GM21423 (cell line): Measurements from ENCODE around the gene KAZN.

Experiments used
- ATAC-seq: cut with Tn5 transposase; IDR thresholded peaks from one replicate; pipeline ENCODE4 v1.9.1; 2021; ENCODE audit warnings: mild to moderate bottlenecking, moderate library complexity; ENCODE audit not compliant: unreplicated experiment

KAZN gene

GRCh38 chr1:14784790-14785773 lies 186.6 kb downstream of the KAZN start:
- ATAC-seq = no peak

DNA sequence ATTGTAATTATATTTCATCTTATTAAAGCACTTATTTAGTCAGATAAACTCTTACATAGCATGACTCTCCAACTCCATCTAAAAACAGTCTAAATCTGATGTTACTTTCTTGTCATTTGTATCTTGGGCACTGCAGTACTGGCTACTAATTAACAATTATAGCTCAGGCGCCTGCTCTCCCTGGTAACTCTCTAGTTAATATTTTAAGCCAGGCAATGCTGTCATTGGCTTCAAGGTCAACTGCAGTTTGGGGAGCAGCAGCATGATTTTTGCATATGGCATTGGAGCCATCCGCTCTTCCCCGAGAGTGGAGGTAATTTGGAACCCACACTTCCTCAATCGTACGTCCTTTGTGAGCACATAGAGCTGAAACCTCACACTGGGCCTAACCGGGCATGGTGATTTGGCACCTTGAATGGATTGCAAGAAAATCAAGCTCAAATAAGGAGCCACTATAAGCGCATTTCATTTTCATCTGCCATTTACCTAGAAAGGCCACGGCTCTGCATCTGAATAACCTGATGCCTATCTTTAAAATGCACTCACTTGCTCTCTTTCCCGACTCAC lies 187.7 kb downstream of the KAZN start:
- ATAC-seq = no peak

DNA sequence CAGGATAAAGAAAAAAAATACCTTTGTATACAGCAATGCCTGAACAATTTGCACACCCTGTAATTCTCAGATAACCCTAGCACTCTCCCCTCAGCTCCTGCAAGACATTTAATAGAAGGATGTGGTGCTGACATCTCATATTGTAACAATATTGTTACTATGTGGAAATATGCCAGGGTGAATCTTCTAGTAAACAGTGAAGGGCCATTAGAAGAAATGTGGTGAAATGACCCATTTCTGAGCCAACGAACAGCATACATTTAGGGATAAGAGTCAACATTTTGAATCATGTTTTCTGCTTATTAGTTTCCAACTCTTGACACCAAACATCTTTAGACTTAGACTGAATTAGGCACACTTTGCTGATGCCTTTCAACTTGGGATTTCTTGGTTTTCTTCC lies 188.2 kb downstream of the KAZN start:
- ATAC-seq = no peak

DNA sequence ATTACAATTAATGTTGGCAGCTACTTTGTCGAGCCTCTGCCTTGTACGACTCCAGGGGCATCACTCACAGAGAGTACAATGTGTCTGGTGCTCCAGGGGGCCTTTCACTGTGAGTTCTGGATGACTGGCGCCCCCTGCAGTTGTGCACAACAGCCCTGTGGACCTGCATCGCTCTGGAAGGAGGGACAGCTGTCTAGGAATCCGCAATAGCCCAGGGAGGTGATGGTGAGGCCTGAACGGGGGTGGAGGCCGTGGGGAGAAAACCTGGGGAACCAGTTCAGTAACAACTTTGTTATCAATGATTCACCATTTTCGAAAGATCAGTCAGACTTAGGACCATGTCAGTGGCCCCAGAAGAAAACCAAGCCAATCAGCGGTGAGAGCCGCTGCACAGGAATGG lies 189.1 kb downstream of the KAZN start:
- no peak for ATAC-seq

DNA sequence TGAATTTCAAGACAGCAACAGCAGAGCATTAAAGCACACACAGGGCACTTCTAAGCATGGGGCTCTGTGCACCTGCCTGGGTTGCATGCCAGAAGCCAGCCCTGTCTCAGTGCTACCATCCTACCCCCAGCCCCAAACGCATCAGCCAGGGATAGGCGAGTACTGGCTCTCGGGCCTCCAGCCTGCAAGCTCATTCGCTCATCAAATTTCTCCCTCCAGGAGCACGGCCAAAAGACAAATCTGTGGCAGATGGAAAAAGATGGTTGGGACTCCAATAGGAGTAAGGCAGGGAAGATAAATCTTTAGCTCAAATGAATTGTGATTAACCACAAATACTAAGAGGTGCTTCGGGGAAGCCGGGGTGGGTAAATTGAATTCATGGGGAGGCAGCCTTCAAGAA lies 189.6 kb downstream of the KAZN start:
- ATAC-seq = no peak

DNA sequence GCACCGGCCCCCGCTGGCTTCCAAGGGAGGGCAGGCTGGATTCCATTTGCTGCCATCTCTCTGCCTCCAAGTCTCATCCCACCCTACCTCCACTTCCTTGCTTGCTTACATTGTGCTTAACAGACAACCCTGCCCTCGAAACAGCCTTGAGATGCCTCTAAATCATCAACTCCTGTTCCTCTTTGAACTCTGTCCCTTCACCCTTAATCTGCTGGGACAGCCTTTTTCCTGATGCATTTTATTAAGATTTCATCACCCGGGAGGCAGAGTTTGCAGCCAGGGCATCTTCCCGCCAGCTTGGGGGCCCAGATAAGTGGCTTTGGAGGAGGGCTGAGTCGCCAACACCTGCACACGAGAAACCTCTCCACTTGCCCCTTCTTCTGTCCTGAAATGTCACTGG lies 192.5 kb downstream of the KAZN start:
- no peak for ATAC-seq

DNA sequence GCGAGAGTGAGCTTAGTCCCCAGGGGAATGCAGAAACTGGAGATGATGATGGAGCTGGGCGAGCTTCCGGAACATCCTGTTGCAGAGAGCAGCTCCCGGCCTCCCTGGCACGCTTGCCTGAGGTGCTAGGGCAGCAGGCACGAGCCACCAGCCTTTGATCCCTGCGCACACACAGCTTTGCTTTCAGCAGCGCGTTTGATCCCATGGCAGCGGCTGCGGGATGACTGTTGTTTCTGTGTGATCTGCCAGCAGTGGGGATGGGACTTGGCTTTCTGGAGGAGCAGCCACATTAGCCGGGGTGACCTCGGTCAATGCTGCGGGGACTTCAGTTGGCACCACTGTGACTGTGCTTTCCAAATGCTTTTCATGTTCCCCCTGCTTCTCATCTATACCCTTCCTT lies 193.2 kb downstream of the KAZN start:
- no peak for ATAC-seq

GRCh38 chr1:14794136-14794768 lies 195.8 kb downstream of the KAZN start:
- no peak for ATAC-seq

- ATAC-seq = no peak
Measured at GRCh38 chr1:14794906-14795305, 196.4 kb downstream of the KAZN start.

GRCh38 chr1:14795589-14795988 lies 197.1 kb downstream of the KAZN start:
- no peak for ATAC-seq

DNA sequence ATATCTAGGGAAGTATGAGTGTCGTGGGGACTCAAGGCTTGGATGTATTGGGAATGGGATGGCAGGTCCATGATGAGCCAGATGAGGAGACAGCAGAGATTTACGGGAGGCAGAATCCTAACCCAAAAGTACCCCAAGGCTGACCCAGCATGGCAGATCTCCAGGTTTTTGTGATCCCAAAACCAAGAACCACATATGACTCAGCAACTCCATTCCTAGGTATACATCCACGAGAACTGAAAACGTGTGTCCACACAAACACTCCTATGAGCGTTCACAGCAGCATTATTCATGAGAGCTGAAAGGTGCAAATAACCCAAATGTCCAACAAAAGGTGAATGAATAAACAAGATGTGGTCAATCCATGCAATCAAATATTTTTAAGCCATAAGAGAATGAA lies 201.5 kb downstream of the KAZN start:
- no peak for ATAC-seq

DNA sequence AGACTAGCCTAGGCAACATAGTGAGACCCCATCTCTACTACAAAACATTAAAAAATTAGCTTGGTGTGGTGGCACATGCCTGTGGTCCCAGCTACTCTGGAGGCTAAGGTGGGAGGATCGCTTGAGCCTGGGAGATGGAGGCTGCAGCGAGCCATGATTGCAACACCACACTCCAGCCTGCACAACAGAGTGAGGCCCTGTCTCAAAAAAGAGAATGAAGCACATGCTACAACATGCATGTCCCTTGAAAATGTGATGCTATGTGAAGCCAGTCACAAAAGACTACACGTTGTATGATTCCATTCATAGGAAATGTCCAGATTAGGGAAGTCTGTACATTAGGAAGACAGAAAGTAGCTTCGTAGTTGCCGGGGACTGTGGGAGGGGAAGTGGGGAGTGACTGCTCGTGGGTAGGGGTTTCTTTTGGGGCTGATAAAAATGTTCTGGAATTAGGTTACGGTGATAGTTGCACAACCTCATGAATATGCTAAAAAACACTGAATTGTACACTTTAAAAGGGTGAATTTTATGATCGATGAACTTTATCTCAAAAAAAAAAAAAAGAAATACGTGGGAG lies 202.1 kb downstream of the KAZN start:
- ATAC-seq = no peak

GRCh38 chr1:14803002-14803789 lies 204.7 kb downstream of the KAZN start:
- no peak for ATAC-seq

DNA sequence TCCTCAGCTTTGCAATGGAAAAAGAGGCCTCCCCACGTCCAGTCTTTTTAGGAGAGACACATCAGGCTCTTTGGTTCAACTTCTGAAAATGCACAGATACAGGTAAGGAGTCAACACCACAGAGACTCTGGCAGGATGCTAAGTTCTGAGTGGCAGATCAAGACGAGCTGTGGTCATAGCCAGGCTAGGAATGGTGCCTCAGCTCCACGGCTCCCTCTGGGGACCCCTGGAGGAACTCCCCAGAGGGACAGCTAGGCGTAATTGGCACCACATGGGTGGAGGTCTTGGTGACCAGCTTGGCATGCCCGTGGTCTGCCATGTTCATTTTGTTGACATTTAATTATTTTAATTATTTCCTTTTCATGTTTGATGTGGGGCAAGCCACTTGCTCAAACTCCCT lies 206.1 kb downstream of the KAZN start:
- ATAC-seq = no peak

GRCh38 chr1:14806772-14807171 lies 208.3 kb downstream of the KAZN start:
- no peak for ATAC-seq

DNA sequence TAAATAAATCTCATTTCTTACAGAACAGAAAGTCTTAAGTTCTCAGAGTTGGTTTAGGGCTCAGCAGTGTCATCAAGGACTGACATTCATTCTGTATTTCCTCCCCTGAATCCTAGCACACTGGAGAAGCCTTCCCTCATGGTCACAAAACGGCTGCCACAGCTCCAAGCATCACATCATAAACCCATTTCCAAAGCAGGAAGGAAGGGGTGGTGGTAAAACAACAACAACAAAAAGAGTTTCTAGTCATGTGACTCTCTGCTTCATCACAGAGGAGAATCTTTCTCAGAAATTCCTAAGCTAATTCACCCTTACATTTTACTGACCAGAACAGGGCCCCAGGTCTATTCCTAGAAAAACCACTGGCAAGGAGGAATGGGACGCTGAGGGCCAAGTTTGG lies 210.3 kb downstream of the KAZN start:
- ATAC-seq = no peak

- no peak for ATAC-seq
Measured at GRCh38 chr1:14809191-14809981, 210.9 kb downstream of the KAZN start.

- no peak for ATAC-seq
Measured at GRCh38 chr1:14810595-14811361, 212.3 kb downstream of the KAZN start.

GRCh38 chr1:14811573-14811972 lies 213.1 kb downstream of the KAZN start:
- ATAC-seq = no peak
